IMR-90 (cell line): ENCODE results near the gene LDLRAD4. TPM values are rescaled to one million over a fixed set of nuclear protein-coding genes. Genes with fewer than 3 reads are reported as not detected.

ENCODE experiments used
- ATAC-seq: fragments of 200-7000 bp; cut with Tn5 transposase; 2 replicates; pipeline ENCODE4 v1.9.1; 2020; ENCODE audit warnings: low read depth, mild to moderate bottlenecking, moderate library complexity
- BruUV-seq: library from RNA; stranded (reverse); fragments of 400-500 nt; replicated peaks from 2 replicates; lab custom pipeline; 2021; lab: Mats Ljungman, UMichigan
- CTCF ChIA-PET: fragments of 300-600 bp; formaldehyde crosslinking; extraction: SDS; loops from one replicate; lab custom pipeline; 2021; ENCODE audit warnings: antibody characterized with exemption; lab: Yijun Ruan, JAX
- POLR2A ChIA-PET: fragments of 300-600 bp; sonication (Branson Sonifier 250); formaldehyde crosslinking; loops from one replicate; lab custom pipeline; 2022; ENCODE audit warnings: antibody characterized with exemption; ENCODE audit not compliant: unreplicated experiment; lab: Charles Lee
- DNase-seq: peaks from one replicate; pipeline ENCODE4 v3.0.0; 2013
- H2AFZ ChIP-seq: replicated peaks from 2 replicates; pipeline ENCODE3; 2013; ENCODE audit warnings: low read length, mild to moderate bottlenecking; ENCODE audit not compliant: poor library complexity
- H2AK5ac ChIP-seq: 2 replicates; pipeline ENCODE4 v1.6.1; 2013; ENCODE audit warnings: low read depth, low read length, inconsistent platforms
- H2AK9ac ChIP-seq: replicated peaks from 2 replicates; pipeline ENCODE3; 2013; ENCODE audit warnings: mild to moderate bottlenecking, low read depth, low read length, moderate library complexity; ENCODE audit not compliant: poor library complexity
- H2BK120ac ChIP-seq: 2 replicates; pipeline ENCODE4 v1.6.1; 2013; ENCODE audit warnings: low read depth, low read length, inconsistent platforms
- H2BK15ac ChIP-seq: 3 replicates; pipeline ENCODE4 v1.6.1; 2013; ENCODE audit warnings: low read depth, low read length, inconsistent platforms
- H2BK20ac ChIP-seq: 2 replicates; pipeline ENCODE4 v1.6.1; 2013; ENCODE audit warnings: low read depth, mild to moderate bottlenecking, inconsistent platforms, low read length, moderate library complexity
- H2BK5ac ChIP-seq: 2 replicates; pipeline ENCODE4 v1.6.1; 2013; ENCODE audit warnings: mild to moderate bottlenecking, low read depth, low read length, inconsistent platforms; ENCODE audit not compliant: poor library complexity, severe bottlenecking
- H3K14ac ChIP-seq: replicated peaks from 2 replicates; pipeline ENCODE4 v1.6.1; 2013; ENCODE audit warnings: low read depth, low read length, inconsistent platforms
- H3K18ac ChIP-seq: 2 replicates; pipeline ENCODE4 v1.6.1; 2013; ENCODE audit warnings: low read depth, low read length, control low read depth
- H3K23ac ChIP-seq: 2 replicates; pipeline ENCODE4 v1.6.1; 2013; ENCODE audit warnings: low read depth, low read length, inconsistent platforms
- H3K27ac ChIP-seq: 2 replicates; pipeline ENCODE4 v1.5.1; 2013; ENCODE audit warnings: mild to moderate bottlenecking, control low read depth, low read length; ENCODE audit not compliant: insufficient read depth
- H3K27me3 ChIP-seq: 2 replicates; pipeline ENCODE4 v1.6.1; 2013; ENCODE audit warnings: low read length; ENCODE audit not compliant: control insufficient read depth, insufficient read depth
- H3K36me3 ChIP-seq: 2 replicates; pipeline ENCODE4 v1.6.1; 2013; ENCODE audit warnings: low read length, mixed read lengths; ENCODE audit not compliant: control insufficient read depth, insufficient read depth
- H3K4ac ChIP-seq: 2 replicates; pipeline ENCODE4 v1.6.1; 2013; ENCODE audit warnings: low read depth, low read length, inconsistent platforms
- H3K4me1 ChIP-seq: 2 replicates; pipeline ENCODE4 v1.6.1; 2013; ENCODE audit warnings: low read length, mixed read lengths; ENCODE audit not compliant: control insufficient read depth, insufficient read depth
- H3K4me2 ChIP-seq: 2 replicates; pipeline ENCODE4 v1.6.1; 2013; ENCODE audit warnings: low read depth, mild to moderate bottlenecking, control low read depth, low read length, moderate library complexity
- H3K4me3 ChIP-seq: 2 replicates; pipeline ENCODE4 v1.5.1; 2013; ENCODE audit warnings: low read depth, mild to moderate bottlenecking, control low read depth, low read length, moderate library complexity; ENCODE audit not compliant: insufficient read depth
- H3K56ac ChIP-seq: 2 replicates; pipeline ENCODE4 v1.6.1; 2013; ENCODE audit warnings: low read length, inconsistent platforms; ENCODE audit not compliant: insufficient read depth; ENCODE audit errors: extremely low read depth
- H3K79me1 ChIP-seq, 2 experiments: 2 replicates each; pipeline ENCODE4 v1.6.1; 2013; ENCODE audit warnings: low read length in 2 of 2, inconsistent platforms in 1 of 2, low read depth in 1 of 2
- H3K9ac ChIP-seq: 2 replicates; pipeline ENCODE4 v1.6.1; 2013; ENCODE audit warnings: low read depth, low read length, control low read depth
- H3K9me1 ChIP-seq: 2 replicates; pipeline ENCODE4 v1.6.1; 2013; ENCODE audit warnings: low read length, inconsistent platforms; ENCODE audit not compliant: insufficient read depth
- H3K9me3 ChIP-seq: 2 replicates; pipeline ENCODE4 v1.6.1; 2013; ENCODE audit warnings: low read length; ENCODE audit not compliant: control insufficient read depth, insufficient read depth
- H4K20me1 ChIP-seq: 2 replicates; pipeline ENCODE4 v1.6.1; 2013; ENCODE audit warnings: low read length, inconsistent platforms; ENCODE audit not compliant: insufficient read depth
- H4K5ac ChIP-seq: 2 replicates; pipeline ENCODE4 v1.6.1; 2013; ENCODE audit warnings: mild to moderate bottlenecking, low read depth, low read length, control low read depth
- H4K8ac ChIP-seq, 2 experiments: 2 replicates each; pipeline ENCODE4 v1.6.1; 2013; ENCODE audit warnings: low read depth in 2 of 2, low read length in 2 of 2, control low read depth in 1 of 2, inconsistent platforms in 1 of 2
- H4K91ac ChIP-seq: 2 replicates; pipeline ENCODE4 v1.6.1; 2013; ENCODE audit warnings: low read depth, low read length, inconsistent platforms; ENCODE audit not compliant: insufficient read depth
- POLR2A ChIP-seq: IDR thresholded peaks from 2 replicates; pipeline ENCODE4 v1.6.1; 2012; ENCODE audit warnings: mild to moderate bottlenecking, low read depth, low read length
- whole genome bisulfite sequencing, 2 experiments: methylation state at CpG; one replicate each; pipeline versions ENCODE4 v1.1.5 to v1.1.7; 2013; ENCODE audit warnings: missing lambda C conversion rate in 2 of 2; ENCODE audit not compliant: insufficient read length in 1 of 2; ENCODE audit errors: extremely low coverage in 2 of 2; 5-methylcytosine and 5-hydroxymethylcytosine counted together
- dilution Hi-C: fragments of 300-500 bp; cut with HindIII; formaldehyde crosslinking; loops from one replicate; pipeline ENCODE4 v1.14.3; 2018; ENCODE audit warnings: low sequenced_read_pairs; ENCODE audit not compliant: unreplicated experiment
- in situ Hi-C: fragments of 300-500 bp; cut with MboI; formaldehyde crosslinking; loops from 3 replicates; pipeline ENCODE4 v1.14.3; 2019; ENCODE audit warnings: low sequenced_read_pairs, inconsistent platforms, mixed read lengths
- intact Hi-C: fragments of 100-400 bp; cut with micrococcal nuclease; formaldehyde crosslinking; loops from 2 replicates; pipeline ENCODE4 v1.10.0; 2022
- polyA plus RNA-seq, 3 experiments: library from polyadenylated mRNA; depleted of rRNA; stranded (reverse); fragments of >200 nt; gene quantifications; 2 replicates each; pipeline ENCODE4 v1.2.3, GENCODE V29; 2012; ENCODE audit warnings: low replicate concordance in 1 of 3
- total RNA-seq: library from RNA; depleted of rRNA; stranded (reverse); fragments of >200 nt; gene quantifications from 2 replicates; pipeline ENCODE4 v1.2.3, GENCODE V29; 2012

The LDLRAD4 gene
- total and polyA plus RNA-seq, 2 of the 4 experiments (the other 2 are of a cell fraction) = not detected

GRCh38 chr18:13548966-13549879, 330.7 kb downstream of the LDLRAD4 start:
- 45% methylated on average over 2 of the region's 7 CpGs; no CpG with 5 or more reads in 1 of the 2 experiments for WGBS, 2 experiments
- H3K4ac ChIP-seq = no peak overlapping the region
- dilution Hi-C loops (no loop called here), intact Hi-C loops (no loop called here), in situ Hi-C loops (no loop called here)
- H2BK5ac ChIP-seq = no peak overlapping the region
- H4K91ac ChIP-seq = no peak overlapping the region
- no peak overlapping the region for H2AK9ac ChIP-seq
- ATAC-seq (no peak), DNase-seq (no peak)
- no peak overlapping the region for H3K4me2 ChIP-seq
- no peak overlapping the region for H3K27ac ChIP-seq
- H3K9ac ChIP-seq = no peak overlapping the region
- POLR2A ChIA-PET = no interaction called here
- BruUV-seq = no TSS peak
- no peak overlapping the region for H3K23ac ChIP-seq
- no peak for TF ChIP-seq POLR2A
- CTCF ChIA-PET = interaction anchor here (0.9 to 1.6 kb wide), 3 partner anchors 9 to 77 kb away, joined by 3 to 4 read pairs (median 3); no protein-coding TSS in a partner anchor
- H2BK15ac ChIP-seq = no peak overlapping the region
- H3K18ac ChIP-seq = no peak overlapping the region
- H3K79me1 ChIP-seq = no peaks in the 10 kb centered on the region
- H2AFZ ChIP-seq = no peak overlapping the region
- H4K8ac ChIP-seq = no peak overlapping the region
- no peak overlapping the region for H2BK120ac ChIP-seq
- peaks cover 8% of the 10 kb centered on the region for H3K27me3 ChIP-seq
- no peak overlapping the region for H3K14ac ChIP-seq
- no peaks in the 10 kb centered on the region for H3K9me1 ChIP-seq
- no peak overlapping the region for H3K4me3 ChIP-seq
- H2BK20ac ChIP-seq = no peak overlapping the region
- no peaks in the 10 kb centered on the region for H3K36me3 ChIP-seq
- H3K56ac ChIP-seq = no peak overlapping the region
- no peaks in the 10 kb centered on the region for H3K9me3 ChIP-seq
- no peak overlapping the region for H2AK5ac ChIP-seq
- no peak overlapping the region for H4K5ac ChIP-seq
- H3K4me1 ChIP-seq = no peaks in the 10 kb centered on the region
- H4K20me1 ChIP-seq = no peaks in the 10 kb centered on the region
